ENCODE measurements around the gene STIP1. TPM values are rescaled to one million over a fixed set of nuclear protein-coding genes. Genes with fewer than 3 reads are reported as not detected.

Gene STIP1
- total RNA-seq, 1 donor from 2014 or later: 200 TPM

GRCh38 chr11:64138398-64138797 is 47.6 kb upstream of the STIP1 start:
- peaks cover 4% of the 10 kb centered on the region for H3K36me3 Mint-ChIP-seq (ENCODE audit: low read depth, unreplicated experiment)
- peaks cover 19% of the 10 kb centered on the region for H3K27me3 ChIP-seq (ENCODE audit: insufficient read depth, low read length)
- TF ChIP-seq EZH2 (IDR thresholded peaks at IDR 0.05; ENCODE audit: insufficient read depth, low read length): no peak
- TF ChIP-seq CTCF (IDR thresholded peaks at IDR 0.05; ENCODE audit: insufficient read depth, low read depth, low read length): no peak
- H3K36me3 ChIP-seq (ENCODE audit: insufficient read depth, low read length): no peaks in the 10 kb centered on the region
- no peak for DNase-seq (ENCODE audit: low read depth)
- peaks cover 81% of the 10 kb centered on the region for H3K27me3 Mint-ChIP-seq (ENCODE audit: low read depth, unreplicated experiment)
- no peaks in the 10 kb centered on the region for H3K79me2 ChIP-seq (ENCODE audit: insufficient read depth, low read length)
- H3K4me3 ChIP-seq (ENCODE audit: insufficient read depth, low read depth, low read length): no peak overlapping the region
- H3K4me3 Mint-ChIP-seq (ENCODE audit: unreplicated experiment): no peak overlapping the region
- no peak for FAIRE-seq
- no peaks in the 10 kb centered on the region for H3K4me1 ChIP-seq (ENCODE audit: insufficient read depth, low read length)
- no peak overlapping the region for H3K9ac ChIP-seq (ENCODE audit: low read length)
- no peak overlapping the region for H3K27ac Mint-ChIP-seq (ENCODE audit: unreplicated experiment)
- no peak overlapping the region for H3K27ac ChIP-seq (ENCODE audit: low read depth, low read length)
- H4K20me1 ChIP-seq (ENCODE audit: insufficient read depth, low read length): peaks cover 52% of the 10 kb centered on the region
- H3K4me2 ChIP-seq (ENCODE audit: low read length): no peak overlapping the region
- no peaks in the 10 kb centered on the region for H3K9me3 Mint-ChIP-seq (ENCODE audit: unreplicated experiment)
- no peaks in the 10 kb centered on the region for H3K9me3 ChIP-seq (ENCODE audit: insufficient read depth, low read depth, low read length)
- H2AFZ ChIP-seq (ENCODE audit: low read depth, low read length): no peak overlapping the region
- H3K4me1 Mint-ChIP-seq (ENCODE audit: low read depth, unreplicated experiment): peaks cover 2% of the 10 kb centered on the region

- Mint-ChIP-seq H3K9me3 (ENCODE audit: unreplicated experiment) (no peaks in the 10 kb centered on the region), H3K4me1 (ENCODE audit: low read depth, unreplicated experiment) (no peaks in the 10 kb centered on the region), H3K36me3 (ENCODE audit: low read depth, unreplicated experiment) (peaks cover 4% of the 10 kb centered on the region), H3K27me3 (ENCODE audit: low read depth, unreplicated experiment) (peaks cover 81% of the 10 kb centered on the region), H3K27ac (ENCODE audit: unreplicated experiment) (no peak overlapping the region), H3K4me3 (ENCODE audit: unreplicated experiment) (no peak overlapping the region)
- Histone ChIP-seq H3K4me1 (ENCODE audit: insufficient read depth, low read length) (no peaks in the 10 kb centered on the region), H3K36me3 (ENCODE audit: insufficient read depth, low read length) (no peaks in the 10 kb centered on the region), H4K20me1 (ENCODE audit: insufficient read depth, low read length) (peaks cover 46% of the 10 kb centered on the region), H3K9ac (ENCODE audit: low read length) (no peak overlapping the region), H3K4me2 (ENCODE audit: low read length) (no peak overlapping the region), H3K9me3 (ENCODE audit: insufficient read depth, low read depth, low read length) (no peaks in the 10 kb centered on the region), H3K27ac (ENCODE audit: low read depth, low read length) (no peak overlapping the region), H3K27me3 (ENCODE audit: insufficient read depth, low read length) (peaks cover 14% of the 10 kb centered on the region), H3K4me3 (ENCODE audit: insufficient read depth, low read depth, low read length) (no peak overlapping the region), H2AFZ (ENCODE audit: low read depth, low read length) (no peak overlapping the region), H3K79me2 (ENCODE audit: insufficient read depth, low read length) (no peaks in the 10 kb centered on the region)
- DNase-seq (ENCODE audit: low read depth): no peak
- FAIRE-seq: no peak
- TF ChIP-seq CTCF (IDR thresholded peaks at IDR 0.05; ENCODE audit: insufficient read depth, low read depth, low read length): no peak
- TF ChIP-seq EZH2 (IDR thresholded peaks at IDR 0.05; ENCODE audit: insufficient read depth, low read length): no peak
Measured at GRCh38 chr11:64139049-64139448, 46.9 kb upstream of the STIP1 start.

GRCh38 chr11:64140082-64140481 is 45.9 kb upstream of the STIP1 start:
- Mint-ChIP-seq H3K4me3 (ENCODE audit: unreplicated experiment) (no peak overlapping the region), H3K36me3 (ENCODE audit: low read depth, unreplicated experiment) (peaks cover 2% of the 10 kb centered on the region), H3K27me3 (ENCODE audit: low read depth, unreplicated experiment) (peaks cover 72% of the 10 kb centered on the region), H3K9me3 (ENCODE audit: unreplicated experiment) (no peaks in the 10 kb centered on the region), H3K4me1 (ENCODE audit: low read depth, unreplicated experiment) (no peaks in the 10 kb centered on the region), H3K27ac (ENCODE audit: unreplicated experiment) (no peak overlapping the region)
- Histone ChIP-seq H3K4me3 (ENCODE audit: insufficient read depth, low read depth, low read length) (no peak overlapping the region), H3K27ac (ENCODE audit: low read depth, low read length) (no peak overlapping the region), H2AFZ (ENCODE audit: low read depth, low read length) (no peak overlapping the region), H3K27me3 (ENCODE audit: insufficient read depth, low read length) (peaks cover 9% of the 10 kb centered on the region), H4K20me1 (ENCODE audit: insufficient read depth, low read length) (peaks cover 38% of the 10 kb centered on the region), H3K4me1 (ENCODE audit: insufficient read depth, low read length) (no peaks in the 10 kb centered on the region), H3K4me2 (ENCODE audit: low read length) (no peak overlapping the region), H3K79me2 (ENCODE audit: insufficient read depth, low read length) (no peaks in the 10 kb centered on the region), H3K36me3 (ENCODE audit: insufficient read depth, low read length) (no peaks in the 10 kb centered on the region), H3K9ac (ENCODE audit: low read length) (no peak overlapping the region), H3K9me3 (ENCODE audit: insufficient read depth, low read depth, low read length) (no peaks in the 10 kb centered on the region)
- TF ChIP-seq EZH2 (IDR thresholded peaks at IDR 0.05; ENCODE audit: insufficient read depth, low read length) (no peak), CTCF (IDR thresholded peaks at IDR 0.05; ENCODE audit: insufficient read depth, low read depth, low read length) (no peak)
- DNase-seq (ENCODE audit: low read depth) (no peak), FAIRE-seq (no peak)

All from astrocyte (in vitro differentiated cells and primary cell).